NCI-H226 (cell line): ENCODE results near the gene KCNH3.

ENCODE experiments used
- DNase-seq: peaks from one replicate; pipeline ENCODE4 v3.0.0-alpha.2; 2015

Gene KCNH3

GRCh38 chr12:49563951-49564685 lies 25.3 kb downstream of the KCNH3 start:
- no peak for DNase-seq

- no peak for DNase-seq
Measured at GRCh38 chr12:49564686-49565405, 26.0 kb downstream of the KCNH3 start.

GRCh38 chr12:49565406-49566265 lies 26.8 kb downstream of the KCNH3 start:
- DNase-seq, result no peak

- no peak for DNase-seq
Measured at GRCh38 chr12:49566361-49566760, 27.5 kb downstream of the KCNH3 start.

GRCh38 chr12:49567302-49567610 lies 28.4 kb downstream of the KCNH3 start:
- DNase-seq, result no peak

GRCh38 chr12:49567611-49568441 lies 29.0 kb downstream of the KCNH3 start, which contains the start of gene MCRS1:
MCRS1 (minus strand) TSS chr12:49568142; CDS start chr12:49566731, 1,411 bp downstream.
- peak; percentile 85 for DNase-seq

- DNase-seq, result no peak
Measured at GRCh38 chr12:49568442-49569162, 29.8 kb downstream of the KCNH3 start.

GRCh38 chr12:49577589-49578315 lies 38.9 kb downstream of the KCNH3 start:
- DNase-seq, result no peak

- no peak for DNase-seq
Measured at GRCh38 chr12:49578471-49579112, 39.8 kb downstream of the KCNH3 start.

- peak; percentile 85 for DNase-seq
Measured at GRCh38 chr12:49580572-49581535, 42.0 kb downstream of the KCNH3 start.

- no peak for DNase-seq
Measured at GRCh38 chr12:49582201-49582600, 43.4 kb downstream of the KCNH3 start.

GRCh38 chr12:49582850-49583249 lies 44.0 kb downstream of the KCNH3 start:
- DNase-seq, result no peak

- no peak for DNase-seq
Measured at GRCh38 chr12:49583366-49584094, 44.7 kb downstream of the KCNH3 start.

GRCh38 chr12:49584591-49584990 lies 45.8 kb downstream of the KCNH3 start:
- no peak for DNase-seq

GRCh38 chr12:49585477-49586459 lies 46.9 kb downstream of the KCNH3 start:
- DNase-seq, result no peak

GRCh38 chr12:49587174-49587908 lies 48.5 kb downstream of the KCNH3 start:
- no peak for DNase-seq

- no peak for DNase-seq
Measured at GRCh38 chr12:49588281-49588680, 49.5 kb downstream of the KCNH3 start.
